ENCODE results near the gene DGKK.

DGKK gene

DNA sequence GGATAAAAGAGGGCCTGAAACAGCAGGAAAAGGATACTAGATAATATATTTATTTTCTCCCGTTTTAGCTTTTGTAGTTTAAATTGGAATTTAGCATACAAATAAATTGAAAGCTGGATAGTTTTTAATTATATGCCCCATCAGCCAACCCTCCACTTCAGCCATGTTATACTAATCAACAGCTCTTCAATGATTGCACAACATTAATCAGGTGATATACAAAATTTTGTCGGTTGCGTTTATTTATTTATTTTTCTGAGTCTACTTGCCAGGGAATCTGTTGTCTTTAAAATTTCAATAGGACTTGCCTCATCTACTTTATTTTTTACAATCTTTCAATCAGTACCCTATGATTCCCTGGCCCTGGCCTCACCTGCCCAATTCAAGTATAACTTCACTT, 12.1 kb downstream of the DGKK start:
- H3K36me3 ChIP-seq (ENCODE audit: control insufficient read depth, insufficient read depth, low read length), result no peaks in the 10 kb centered on the region
- WGBS, 2 experiments (ENCODE audit: insufficient coverage in 2 of 2), result no CpG with 5 or more reads among the region's 3 CpGs
- H3K4me1 ChIP-seq (ENCODE audit: control insufficient read depth, insufficient read depth, low read length, poor library complexity, severe bottlenecking), result no peaks in the 10 kb centered on the region
- H3K4me3 ChIP-seq (ENCODE audit: extremely low read depth, insufficient read depth, low read length, poor library complexity, severe bottlenecking), result no peak overlapping the region
- no peaks in the 10 kb centered on the region for H3K9me3 ChIP-seq (ENCODE audit: control insufficient read depth, low read length)
- no peak overlapping the region for H3K27ac ChIP-seq (ENCODE audit: low read depth, low read length, severe bottlenecking)

DNA sequence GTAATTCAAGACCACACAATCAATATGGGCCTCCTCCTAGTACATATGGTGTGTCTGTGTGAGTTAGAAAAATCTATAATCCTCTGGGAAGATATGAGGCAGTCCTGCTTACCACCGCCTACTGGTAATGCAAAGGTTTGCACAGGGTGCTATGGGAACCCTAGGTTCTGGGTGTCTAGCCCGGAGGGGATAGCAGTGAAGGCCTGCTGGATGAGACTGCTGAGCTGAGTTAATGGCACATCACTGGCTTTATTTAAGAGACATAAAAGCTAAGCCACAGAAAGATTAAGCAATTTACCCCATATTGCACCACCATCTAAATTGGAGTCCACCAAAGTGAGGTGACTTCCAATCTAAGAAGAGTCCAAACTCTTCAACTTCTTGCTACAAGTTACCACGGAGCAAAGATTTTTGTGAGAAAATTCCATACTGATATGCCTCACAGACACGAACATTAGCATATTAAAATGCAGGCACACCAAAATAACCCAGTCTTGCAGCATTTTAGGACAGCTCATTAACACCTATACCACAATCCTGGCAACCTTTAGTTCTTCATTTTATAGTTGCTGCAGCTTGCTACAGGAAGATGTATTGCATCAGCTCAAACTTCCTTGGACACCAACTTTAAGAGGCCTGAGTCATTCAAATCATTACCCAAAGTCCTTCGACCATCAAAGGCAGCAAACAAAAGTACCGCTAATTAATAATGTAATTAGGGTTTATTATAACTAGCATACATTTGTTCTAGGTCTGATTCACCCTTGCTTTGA, 13.7 kb downstream of the DGKK start:
- no peaks in the 10 kb centered on the region for H3K9me3 ChIP-seq (ENCODE audit: control insufficient read depth, low read length)
- WGBS, 2 experiments (ENCODE audit: insufficient coverage in 2 of 2), result 80% methylated on average over 3 of the region's 6 CpGs; no CpG with 5 or more reads in 1 of the 2 experiments
- no peaks in the 10 kb centered on the region for H3K36me3 ChIP-seq (ENCODE audit: control insufficient read depth, insufficient read depth, low read length)
- H3K4me1 ChIP-seq (ENCODE audit: control insufficient read depth, insufficient read depth, low read length, poor library complexity, severe bottlenecking), result no peaks in the 10 kb centered on the region
- H3K4me3 ChIP-seq (ENCODE audit: extremely low read depth, insufficient read depth, low read length, poor library complexity, severe bottlenecking), result no peak overlapping the region
- H3K27ac ChIP-seq (ENCODE audit: low read depth, low read length, severe bottlenecking), result no peak overlapping the region

- no peaks in the 10 kb centered on the region for H3K9me3 ChIP-seq (ENCODE audit: control insufficient read depth, low read length)
- H3K36me3 ChIP-seq (ENCODE audit: control insufficient read depth, insufficient read depth, low read length), result no peaks in the 10 kb centered on the region
- H3K4me3 ChIP-seq (ENCODE audit: extremely low read depth, insufficient read depth, low read length, poor library complexity, severe bottlenecking), result no peak overlapping the region
- no peak overlapping the region for H3K27ac ChIP-seq (ENCODE audit: low read depth, low read length, severe bottlenecking)
- H3K4me1 ChIP-seq (ENCODE audit: control insufficient read depth, insufficient read depth, low read length, poor library complexity, severe bottlenecking), result no peaks in the 10 kb centered on the region
Observed at GRCh38 chrX:50452782-50453181, 17.8 kb downstream of the DGKK start.

DNA sequence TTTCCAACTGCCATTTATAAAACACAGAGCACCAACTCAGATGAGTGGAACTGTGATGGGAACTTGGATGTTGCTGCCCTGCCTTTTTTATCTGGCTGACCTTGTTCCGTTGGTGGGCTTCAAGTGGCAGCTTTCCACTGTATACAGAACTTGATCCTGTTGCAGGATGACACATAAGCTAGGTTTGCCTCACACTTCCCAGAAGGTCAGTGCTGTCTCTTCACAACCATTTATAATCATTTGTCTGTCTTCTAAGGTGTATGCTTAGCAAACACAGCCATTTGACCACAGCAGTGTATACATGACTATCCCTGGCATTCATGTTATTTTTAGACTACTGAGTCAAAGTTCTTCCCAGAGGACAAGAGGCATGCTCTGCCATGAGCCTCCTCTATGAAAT, 20.3 kb downstream of the DGKK start:
- no peaks in the 10 kb centered on the region for H3K4me1 ChIP-seq (ENCODE audit: control insufficient read depth, insufficient read depth, low read length, poor library complexity, severe bottlenecking)
- H3K9me3 ChIP-seq (ENCODE audit: control insufficient read depth, low read length), result no peaks in the 10 kb centered on the region
- no peak overlapping the region for H3K27ac ChIP-seq (ENCODE audit: low read depth, low read length, severe bottlenecking)
- no peaks in the 10 kb centered on the region for H3K36me3 ChIP-seq (ENCODE audit: control insufficient read depth, insufficient read depth, low read length)
- 100% methylated on average over 1 of the region's 1 CpG; no CpG with 5 or more reads in 1 of the 2 experiments for WGBS, 2 experiments (ENCODE audit: insufficient coverage in 2 of 2)
- no peak overlapping the region for H3K4me3 ChIP-seq (ENCODE audit: extremely low read depth, insufficient read depth, low read length, poor library complexity, severe bottlenecking)

DNA sequence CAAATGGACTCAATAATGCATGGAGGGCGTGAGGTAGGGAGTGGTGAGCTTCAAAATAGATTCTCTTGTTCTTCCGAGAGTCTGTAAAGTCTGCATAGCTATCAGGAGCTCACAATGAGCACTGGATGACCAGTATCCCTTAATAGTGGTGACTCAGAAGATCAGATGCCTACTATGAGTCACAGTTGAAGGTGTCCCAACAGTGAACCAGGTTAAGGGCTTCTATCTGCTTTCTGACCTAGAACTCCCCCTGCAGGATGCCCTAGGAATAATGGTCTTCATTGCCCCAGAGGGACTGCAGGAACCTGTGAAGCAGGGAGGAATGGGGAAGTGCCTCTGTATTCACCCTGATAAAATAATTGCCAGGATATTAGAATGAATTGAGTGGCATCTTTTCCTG, 22.1 kb downstream of the DGKK start:
- Histone ChIP-seq H3K9me3 (ENCODE audit: control insufficient read depth, low read length) (no peaks in the 10 kb centered on the region), H3K36me3 (ENCODE audit: control insufficient read depth, insufficient read depth, low read length) (no peaks in the 10 kb centered on the region)
- 71 to 80% methylated on average over 1 of the region's 2 CpGs for WGBS, 2 experiments (ENCODE audit: insufficient coverage in 2 of 2)

DNA sequence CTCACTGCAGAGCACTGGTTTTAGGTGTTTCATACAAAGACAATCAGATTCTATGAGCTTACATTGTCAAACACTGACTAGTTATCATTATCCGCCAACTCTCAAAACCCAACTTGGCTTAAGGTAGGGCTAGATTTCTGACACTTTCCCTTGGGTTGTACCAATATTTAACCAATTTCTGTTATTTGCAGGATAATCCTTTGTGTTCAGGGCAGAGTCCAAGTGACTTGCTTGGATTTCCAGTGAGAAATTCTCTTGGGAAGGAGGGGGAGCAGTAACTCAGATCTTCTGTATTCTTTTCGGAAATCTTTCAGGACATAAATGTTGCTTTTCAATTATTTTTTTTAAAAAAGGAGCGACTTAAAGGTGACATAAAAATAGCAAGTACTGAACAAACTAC, 23.1 kb downstream of the DGKK start:
- Histone ChIP-seq H3K27ac (ENCODE audit: low read depth, low read length, severe bottlenecking) (no peak overlapping the region), H3K9me3 (ENCODE audit: control insufficient read depth, low read length) (no peaks in the 10 kb centered on the region), H3K4me1 (ENCODE audit: control insufficient read depth, insufficient read depth, low read length, poor library complexity, severe bottlenecking) (no peaks in the 10 kb centered on the region), H3K36me3 (ENCODE audit: control insufficient read depth, insufficient read depth, low read length) (no peaks in the 10 kb centered on the region), H3K4me3 (ENCODE audit: extremely low read depth, insufficient read depth, low read length, poor library complexity, severe bottlenecking) (no peak overlapping the region)
- no CpG with 5 or more reads among the region's 3 CpGs for WGBS, 2 experiments (ENCODE audit: insufficient coverage in 2 of 2)

More for the DNA sequence above, 22.1 kb downstream of the DGKK start:
- Histone ChIP-seq H3K4me3 (ENCODE audit: extremely low read depth, insufficient read depth, low read length, poor library complexity, severe bottlenecking) (no peak overlapping the region), H3K4me1 (ENCODE audit: control insufficient read depth, insufficient read depth, low read length, poor library complexity, severe bottlenecking) (no peaks in the 10 kb centered on the region), H3K27ac (ENCODE audit: low read depth, low read length, severe bottlenecking) (no peak overlapping the region)

DNA sequence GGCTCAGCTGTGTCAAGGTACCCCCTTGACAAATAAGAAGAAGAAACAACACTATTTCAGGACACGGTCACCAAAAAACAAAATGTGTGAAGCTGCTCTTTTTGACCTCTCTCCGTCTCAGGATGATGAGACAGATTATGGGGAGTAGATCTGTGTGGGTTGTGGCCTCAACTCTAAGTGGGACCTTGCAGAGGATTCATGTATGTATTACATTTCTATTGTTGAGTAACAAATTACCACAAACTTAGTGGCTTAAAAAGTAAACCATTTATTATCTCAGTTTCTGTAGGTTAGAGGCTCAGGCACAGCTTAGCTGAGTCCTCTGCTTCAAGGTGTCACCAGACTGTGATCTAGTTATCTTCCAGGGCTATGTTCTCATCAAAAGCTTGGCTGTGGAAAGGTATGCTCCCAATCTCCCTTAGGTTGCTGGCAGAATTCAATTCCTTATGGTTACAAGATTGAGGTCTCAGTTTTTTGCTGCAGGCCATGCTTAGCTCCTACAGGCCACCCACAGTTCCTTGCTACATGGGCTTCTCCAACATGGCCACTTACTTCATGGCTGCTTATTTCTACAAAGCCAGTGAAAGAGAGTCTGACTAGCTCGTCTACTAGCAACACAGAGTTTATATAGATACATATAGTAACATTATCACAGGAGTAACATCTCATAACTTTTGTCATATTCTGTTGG, 28.1 kb downstream of the DGKK start:
- Histone ChIP-seq H3K27ac (ENCODE audit: low read depth, low read length, severe bottlenecking) (no peak overlapping the region), H3K9me3 (ENCODE audit: control insufficient read depth, low read length) (no peaks in the 10 kb centered on the region), H3K4me3 (ENCODE audit: extremely low read depth, insufficient read depth, low read length, poor library complexity, severe bottlenecking) (no peak overlapping the region), H3K4me1 (ENCODE audit: control insufficient read depth, insufficient read depth, low read length, poor library complexity, severe bottlenecking) (no peaks in the 10 kb centered on the region), H3K36me3 (ENCODE audit: control insufficient read depth, insufficient read depth, low read length) (no peaks in the 10 kb centered on the region)
- WGBS, 2 experiments (ENCODE audit: insufficient coverage in 2 of 2), result no CpG with 5 or more reads among the region's 3 CpGs

GRCh38 chrX:50436797-50437196, 33.8 kb downstream of the DGKK start:
- H3K36me3 ChIP-seq (ENCODE audit: control insufficient read depth, insufficient read depth, low read length), result no peaks in the 10 kb centered on the region
- no peak overlapping the region for H3K27ac ChIP-seq (ENCODE audit: low read depth, low read length, severe bottlenecking)
- H3K9me3 ChIP-seq (ENCODE audit: control insufficient read depth, low read length), result no peaks in the 10 kb centered on the region
- H3K4me1 ChIP-seq (ENCODE audit: control insufficient read depth, insufficient read depth, low read length, poor library complexity, severe bottlenecking), result peaks cover 2% of the 10 kb centered on the region
- 90 to 93% methylated on average over 2 to 4 of the region's 6 CpGs for WGBS, 2 experiments (ENCODE audit: insufficient coverage in 2 of 2)
- H3K4me3 ChIP-seq (ENCODE audit: extremely low read depth, insufficient read depth, low read length, poor library complexity, severe bottlenecking), result no peak overlapping the region

- Histone ChIP-seq H3K36me3 (ENCODE audit: control insufficient read depth, insufficient read depth, low read length) (no peaks in the 10 kb centered on the region), H3K9me3 (ENCODE audit: control insufficient read depth, low read length) (no peaks in the 10 kb centered on the region), H3K4me1 (ENCODE audit: control insufficient read depth, insufficient read depth, low read length, poor library complexity, severe bottlenecking) (peaks cover 2% of the 10 kb centered on the region), H3K4me3 (ENCODE audit: extremely low read depth, insufficient read depth, low read length, poor library complexity, severe bottlenecking) (no peak overlapping the region), H3K27ac (ENCODE audit: low read depth, low read length, severe bottlenecking) (no peak overlapping the region)
- 83% methylated on average over 1 of the region's 3 CpGs; no CpG with 5 or more reads in 1 of the 2 experiments for WGBS, 2 experiments (ENCODE audit: insufficient coverage in 2 of 2)
Observed at GRCh38 chrX:50432829-50433289, 37.8 kb downstream of the DGKK start.

DNA sequence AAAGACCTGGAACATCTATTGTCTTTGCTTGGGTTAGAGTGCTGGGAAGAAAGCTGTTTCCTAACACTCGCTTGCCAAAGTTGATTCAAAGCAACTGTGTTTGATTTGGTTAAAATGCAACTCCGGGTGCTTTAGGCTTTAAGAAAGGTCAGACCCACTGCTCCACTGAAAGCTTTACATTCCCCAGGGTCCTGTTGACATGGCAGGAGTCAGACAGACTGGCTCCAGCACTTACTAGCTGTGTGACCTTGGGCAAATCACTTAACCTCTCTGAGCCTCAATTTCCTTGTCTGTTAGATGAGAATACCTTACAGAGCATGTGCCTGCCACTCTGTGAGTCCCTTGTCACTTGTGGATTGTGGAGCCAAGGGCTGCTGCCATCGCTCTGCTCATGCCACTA, 39.0 kb downstream of the DGKK start:
- Histone ChIP-seq H3K36me3 (ENCODE audit: control insufficient read depth, insufficient read depth, low read length) (no peaks in the 10 kb centered on the region), H3K27ac (ENCODE audit: low read depth, low read length, severe bottlenecking) (no peak overlapping the region), H3K9me3 (ENCODE audit: control insufficient read depth, low read length) (no peaks in the 10 kb centered on the region), H3K4me3 (ENCODE audit: extremely low read depth, insufficient read depth, low read length, poor library complexity, severe bottlenecking) (no peak overlapping the region), H3K4me1 (ENCODE audit: control insufficient read depth, insufficient read depth, low read length, poor library complexity, severe bottlenecking) (peaks cover 2% of the 10 kb centered on the region)
- WGBS, 2 experiments (ENCODE audit: insufficient coverage in 2 of 2), result 100% methylated on average over 1 of the region's 3 CpGs; no CpG with 5 or more reads in 1 of the 2 experiments
